GM23338 (cell line): ENCODE data around the gene NFIB.

Experiments used
- CREB1 ChIP-seq: fragments of 250-450 bp; sonication (Bioruptor Pico); IDR thresholded peaks from 2 replicates; pipeline ENCODE4 v1.5.0; 2020; ENCODE audit warnings: low read depth, mild to moderate bottlenecking, moderate library complexity
- EZH2 ChIP-seq: fragments of 200-600 bp; sonication (generic); IDR thresholded peaks from one replicate; pipeline ENCODE4 v1.8.0; 2017; ENCODE audit warnings: antibody characterized with exemption, mild to moderate bottlenecking, low read depth; ENCODE audit not compliant: unreplicated experiment
- EZH2phosphoT487 ChIP-seq: fragments of 200-600 bp; sonication (generic); IDR thresholded peaks from one replicate; pipeline ENCODE4 v1.8.1; 2018; ENCODE audit warnings: antibody characterized with exemption; ENCODE audit not compliant: unreplicated experiment
- POLR2AphosphoS5 ChIP-seq: IDR thresholded peaks from 2 replicates; pipeline ENCODE4 v1.6.1; 2016; ENCODE audit warnings: antibody characterized with exemption, low read depth
- STAT1 ChIP-seq: IDR thresholded peaks from one replicate; pipeline ENCODE4 v1.6.1; 2016; ENCODE audit warnings: antibody characterized with exemption; ENCODE audit not compliant: unreplicated experiment
- TF ChIP-seq, protein P1 (sequence below), 2 experiments: fragments of 200-600 bp in 1 of 2; sonication (generic) in 1 of 2; conservative IDR thresholded peaks; 2 replicates each; pipeline versions ENCODE4 v1.5.1 to v1.6.1; 2016 to 2017; ENCODE audit warnings: antibody characterized with exemption in 2 of 2, low read depth in 2 of 2, mild to moderate bottlenecking in 2 of 2, moderate library complexity in 1 of 2
- TF ChIP-seq, protein P2 (sequence below): IDR thresholded peaks from 2 replicates; pipeline ENCODE4 v1.6.1; 2016; ENCODE audit warnings: antibody characterized with exemption
- TF ChIP-seq, protein P3 (sequence below): IDR thresholded peaks from one replicate; pipeline ENCODE4 v1.6.1; 2018; ENCODE audit warnings: antibody characterized with exemption; ENCODE audit not compliant: unreplicated experiment

DNA sequence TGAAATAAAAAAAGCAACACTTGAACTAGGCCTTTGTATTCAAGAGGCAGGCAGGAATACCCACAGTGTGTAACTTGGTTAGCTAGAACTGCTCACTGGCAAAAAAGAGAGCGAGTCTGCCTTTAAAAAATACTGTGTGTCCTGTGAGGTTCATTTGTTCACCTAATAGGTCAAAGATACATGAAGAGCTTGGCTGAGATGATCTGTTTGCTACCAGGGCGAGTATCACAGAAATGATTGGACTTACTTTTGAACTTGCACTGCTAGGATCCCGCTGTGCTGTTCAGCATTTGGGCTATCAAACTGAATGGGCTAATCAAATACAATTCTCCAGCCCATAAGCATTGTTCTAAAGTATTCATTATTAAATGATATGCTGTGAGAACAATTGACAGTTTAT is 229.1 kb downstream of the NFIB start:
- no peak for TF ChIP-seq CREB1
- no peak for TF ChIP-seq EZH2
- TF ChIP-seq, protein P1, sequence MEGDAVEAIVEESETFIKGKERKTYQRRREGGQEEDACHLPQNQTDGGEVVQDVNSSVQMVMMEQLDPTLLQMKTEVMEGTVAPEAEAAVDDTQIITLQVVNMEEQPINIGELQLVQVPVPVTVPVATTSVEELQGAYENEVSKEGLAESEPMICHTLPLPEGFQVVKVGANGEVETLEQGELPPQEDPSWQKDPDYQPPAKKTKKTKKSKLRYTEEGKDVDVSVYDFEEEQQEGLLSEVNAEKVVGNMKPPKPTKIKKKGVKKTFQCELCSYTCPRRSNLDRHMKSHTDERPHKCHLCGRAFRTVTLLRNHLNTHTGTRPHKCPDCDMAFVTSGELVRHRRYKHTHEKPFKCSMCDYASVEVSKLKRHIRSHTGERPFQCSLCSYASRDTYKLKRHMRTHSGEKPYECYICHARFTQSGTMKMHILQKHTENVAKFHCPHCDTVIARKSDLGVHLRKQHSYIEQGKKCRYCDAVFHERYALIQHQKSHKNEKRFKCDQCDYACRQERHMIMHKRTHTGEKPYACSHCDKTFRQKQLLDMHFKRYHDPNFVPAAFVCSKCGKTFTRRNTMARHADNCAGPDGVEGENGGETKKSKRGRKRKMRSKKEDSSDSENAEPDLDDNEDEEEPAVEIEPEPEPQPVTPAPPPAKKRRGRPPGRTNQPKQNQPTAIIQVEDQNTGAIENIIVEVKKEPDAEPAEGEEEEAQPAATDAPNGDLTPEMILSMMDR (conservative IDR thresholded peaks at IDR 0.05; ENCODE audit: low read depth in 2 of 2): no peak
- TF ChIP-seq, protein P2, sequence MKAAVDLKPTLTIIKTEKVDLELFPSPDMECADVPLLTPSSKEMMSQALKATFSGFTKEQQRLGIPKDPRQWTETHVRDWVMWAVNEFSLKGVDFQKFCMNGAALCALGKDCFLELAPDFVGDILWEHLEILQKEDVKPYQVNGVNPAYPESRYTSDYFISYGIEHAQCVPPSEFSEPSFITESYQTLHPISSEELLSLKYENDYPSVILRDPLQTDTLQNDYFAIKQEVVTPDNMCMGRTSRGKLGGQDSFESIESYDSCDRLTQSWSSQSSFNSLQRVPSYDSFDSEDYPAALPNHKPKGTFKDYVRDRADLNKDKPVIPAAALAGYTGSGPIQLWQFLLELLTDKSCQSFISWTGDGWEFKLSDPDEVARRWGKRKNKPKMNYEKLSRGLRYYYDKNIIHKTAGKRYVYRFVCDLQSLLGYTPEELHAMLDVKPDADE: no peak
- TF ChIP-seq, protein P3, sequence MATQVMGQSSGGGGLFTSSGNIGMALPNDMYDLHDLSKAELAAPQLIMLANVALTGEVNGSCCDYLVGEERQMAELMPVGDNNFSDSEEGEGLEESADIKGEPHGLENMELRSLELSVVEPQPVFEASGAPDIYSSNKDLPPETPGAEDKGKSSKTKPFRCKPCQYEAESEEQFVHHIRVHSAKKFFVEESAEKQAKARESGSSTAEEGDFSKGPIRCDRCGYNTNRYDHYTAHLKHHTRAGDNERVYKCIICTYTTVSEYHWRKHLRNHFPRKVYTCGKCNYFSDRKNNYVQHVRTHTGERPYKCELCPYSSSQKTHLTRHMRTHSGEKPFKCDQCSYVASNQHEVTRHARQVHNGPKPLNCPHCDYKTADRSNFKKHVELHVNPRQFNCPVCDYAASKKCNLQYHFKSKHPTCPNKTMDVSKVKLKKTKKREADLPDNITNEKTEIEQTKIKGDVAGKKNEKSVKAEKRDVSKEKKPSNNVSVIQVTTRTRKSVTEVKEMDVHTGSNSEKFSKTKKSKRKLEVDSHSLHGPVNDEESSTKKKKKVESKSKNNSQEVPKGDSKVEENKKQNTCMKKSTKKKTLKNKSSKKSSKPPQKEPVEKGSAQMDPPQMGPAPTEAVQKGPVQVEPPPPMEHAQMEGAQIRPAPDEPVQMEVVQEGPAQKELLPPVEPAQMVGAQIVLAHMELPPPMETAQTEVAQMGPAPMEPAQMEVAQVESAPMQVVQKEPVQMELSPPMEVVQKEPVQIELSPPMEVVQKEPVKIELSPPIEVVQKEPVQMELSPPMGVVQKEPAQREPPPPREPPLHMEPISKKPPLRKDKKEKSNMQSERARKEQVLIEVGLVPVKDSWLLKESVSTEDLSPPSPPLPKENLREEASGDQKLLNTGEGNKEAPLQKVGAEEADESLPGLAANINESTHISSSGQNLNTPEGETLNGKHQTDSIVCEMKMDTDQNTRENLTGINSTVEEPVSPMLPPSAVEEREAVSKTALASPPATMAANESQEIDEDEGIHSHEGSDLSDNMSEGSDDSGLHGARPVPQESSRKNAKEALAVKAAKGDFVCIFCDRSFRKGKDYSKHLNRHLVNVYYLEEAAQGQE: no peak
- no peak for TF ChIP-seq STAT1
- no peak for TF ChIP-seq POLR2AphosphoS5
- TF ChIP-seq EZH2phosphoT487: no peak
